Skeletal muscle satellite cell (primary cell): Measurements from ENCODE around the gene ACSF2.

Source experiments
- H3K27me3 ChIP-seq: 2 replicates; pipeline ENCODE4 v1.7.0; 2013; ENCODE audit warnings: low read length; ENCODE audit not compliant: control insufficient read depth, insufficient read depth
- H3K36me3 ChIP-seq: 2 replicates; pipeline ENCODE4 v1.7.0; 2013; ENCODE audit warnings: mild to moderate bottlenecking, control low read depth, low read length; ENCODE audit not compliant: insufficient read depth
- H3K4me1 ChIP-seq: 2 replicates; pipeline ENCODE4 v1.7.0; 2013; ENCODE audit warnings: low read length; ENCODE audit not compliant: control insufficient read depth, insufficient read depth
- H3K4me2 ChIP-seq: 2 replicates; pipeline ENCODE4 v1.7.0; 2013; ENCODE audit warnings: mild to moderate bottlenecking, low read length
- H3K4me3 ChIP-seq: 2 replicates; pipeline ENCODE4 v1.7.0; 2013; ENCODE audit warnings: low read length
- H3K9ac ChIP-seq: 2 replicates; pipeline ENCODE4 v1.7.0; 2013; ENCODE audit warnings: mild to moderate bottlenecking, low read depth, low read length, moderate library complexity
- H3K9me3 ChIP-seq: replicated peaks from 2 replicates; pipeline ENCODE4 v1.7.0; 2013; ENCODE audit warnings: mild to moderate bottlenecking, control low read depth, low read length

Gene ACSF2

GRCh38 chr17:50483266-50483665, 57.2 kb downstream of the ACSF2 start:
- H3K27me3 ChIP-seq = no peaks in the 10 kb centered on the region
- peak overlapping the region; percentile 53 for H3K9ac ChIP-seq
- H3K4me2 ChIP-seq = no peak overlapping the region
- H3K4me1 ChIP-seq = peaks cover 24% of the 10 kb centered on the region
- H3K4me3 ChIP-seq = no peak overlapping the region
- H3K36me3 ChIP-seq = peaks cover 28% of the 10 kb centered on the region
- H3K9me3 ChIP-seq = no peaks in the 10 kb centered on the region

- H3K27me3 ChIP-seq = no peaks in the 10 kb centered on the region
- no peak overlapping the region for H3K9ac ChIP-seq
- H3K4me3 ChIP-seq = no peak overlapping the region
- H3K4me2 ChIP-seq = no peak overlapping the region
- peaks cover 28% of the 10 kb centered on the region for H3K36me3 ChIP-seq
- H3K4me1 ChIP-seq = peaks cover 21% of the 10 kb centered on the region
- no peaks in the 10 kb centered on the region for H3K9me3 ChIP-seq
Measured at GRCh38 chr17:50484386-50485155, 58.6 kb downstream of the ACSF2 start.

GRCh38 chr17:50487213-50488096, 61.4 kb downstream of the ACSF2 start:
- H3K4me3 ChIP-seq = no peak overlapping the region
- no peaks in the 10 kb centered on the region for H3K27me3 ChIP-seq
- H3K9me3 ChIP-seq = no peaks in the 10 kb centered on the region
- peaks cover 15% of the 10 kb centered on the region for H3K4me1 ChIP-seq
- no peak overlapping the region for H3K4me2 ChIP-seq
- H3K9ac ChIP-seq = no peak overlapping the region
- peaks cover 23% of the 10 kb centered on the region for H3K36me3 ChIP-seq

- Histone ChIP-seq H3K4me3 (no peak overlapping the region), H3K9ac (no peak overlapping the region), H3K27me3 (peaks cover 2% of the 10 kb centered on the region)
Measured at GRCh38 chr17:50488880-50489279, 62.9 kb downstream of the ACSF2 start.

GRCh38 chr17:50491505-50491904, 65.5 kb downstream of the ACSF2 start:
- H3K27me3 ChIP-seq = peaks cover 6% of the 10 kb centered on the region
- H3K9me3 ChIP-seq = no peaks in the 10 kb centered on the region
- peaks cover 14% of the 10 kb centered on the region for H3K4me1 ChIP-seq
- H3K9ac ChIP-seq = no peak overlapping the region
- H3K4me2 ChIP-seq = no peak overlapping the region
- H3K4me3 ChIP-seq = no peak overlapping the region
- H3K36me3 ChIP-seq = no peaks in the 10 kb centered on the region

More at GRCh38 chr17:50488880-50489279, 62.9 kb downstream of the ACSF2 start:
- no peaks in the 10 kb centered on the region for H3K9me3 ChIP-seq
- H3K36me3 ChIP-seq = peaks cover 19% of the 10 kb centered on the region
- H3K4me1 ChIP-seq = peaks cover 8% of the 10 kb centered on the region
- no peak overlapping the region for H3K4me2 ChIP-seq

GRCh38 chr17:50492214-50492613, 66.2 kb downstream of the ACSF2 start:
- peaks cover 14% of the 10 kb centered on the region for H3K4me1 ChIP-seq
- H3K4me2 ChIP-seq = no peak overlapping the region
- H3K9me3 ChIP-seq = no peaks in the 10 kb centered on the region
- no peak overlapping the region for H3K9ac ChIP-seq
- H3K36me3 ChIP-seq = no peaks in the 10 kb centered on the region
- no peak overlapping the region for H3K4me3 ChIP-seq
- H3K27me3 ChIP-seq = peaks cover 6% of the 10 kb centered on the region

- Histone ChIP-seq H3K27me3 (peaks cover 6% of the 10 kb centered on the region), H3K4me2 (no peak overlapping the region), H3K36me3 (no peaks in the 10 kb centered on the region), H3K9ac (no peak overlapping the region), H3K4me1 (peaks cover 7% of the 10 kb centered on the region), H3K4me3 (no peak overlapping the region), H3K9me3 (no peaks in the 10 kb centered on the region)
Measured at GRCh38 chr17:50493744-50494143, 67.7 kb downstream of the ACSF2 start.

- Histone ChIP-seq H3K36me3 (no peaks in the 10 kb centered on the region), H3K27me3 (peaks cover 6% of the 10 kb centered on the region), H3K4me3 (no peak overlapping the region), H3K9me3 (no peaks in the 10 kb centered on the region), H3K4me1 (peaks cover 7% of the 10 kb centered on the region), H3K4me2 (no peak overlapping the region), H3K9ac (no peak overlapping the region)
Measured at GRCh38 chr17:50495217-50495823, 69.3 kb downstream of the ACSF2 start.

GRCh38 chr17:50495918-50496317, 69.9 kb downstream of the ACSF2 start:
- Histone ChIP-seq H3K27me3 (peaks cover 6% of the 10 kb centered on the region), H3K4me2 (no peak overlapping the region), H3K4me1 (peaks cover 7% of the 10 kb centered on the region), H3K9ac (no peak overlapping the region), H3K9me3 (no peaks in the 10 kb centered on the region), H3K4me3 (no peak overlapping the region), H3K36me3 (no peaks in the 10 kb centered on the region)

- H3K4me1 ChIP-seq = peaks cover 7% of the 10 kb centered on the region
Measured at GRCh38 chr17:50498021-50498874, 72.2 kb downstream of the ACSF2 start.

GRCh38 chr17:50499270-50499669, 73.3 kb downstream of the ACSF2 start:
- Histone ChIP-seq H3K4me1 (peaks cover 7% of the 10 kb centered on the region), H3K9ac (no peak overlapping the region), H3K4me2 (no peak overlapping the region), H3K36me3 (no peaks in the 10 kb centered on the region), H3K4me3 (no peak overlapping the region), H3K27me3 (peaks cover 14% of the 10 kb centered on the region), H3K9me3 (no peaks in the 10 kb centered on the region)

More at GRCh38 chr17:50498021-50498874, 72.2 kb downstream of the ACSF2 start:
- no peak overlapping the region for H3K4me3 ChIP-seq
- H3K36me3 ChIP-seq = no peaks in the 10 kb centered on the region
- H3K9me3 ChIP-seq = no peaks in the 10 kb centered on the region
- H3K9ac ChIP-seq = no peak overlapping the region
- H3K27me3 ChIP-seq = peaks cover 12% of the 10 kb centered on the region
- no peak overlapping the region for H3K4me2 ChIP-seq
